HEK293 (cell line): Measurements from ENCODE around the gene NLGN1.

Source experiments
- CTCF ChIA-PET: fragments of 350-600 bp; formaldehyde crosslinking; extraction: SDS; loops from one replicate; lab custom pipeline; 2021; ENCODE audit warnings: antibody characterized with exemption; lab: Yijun Ruan, JAX
- POLR2A ChIA-PET: fragments of 300-600 bp; formaldehyde crosslinking; extraction: SDS; loops from one replicate; lab custom pipeline; 2020; ENCODE audit warnings: antibody characterized with exemption, inconsistent platforms; lab: Yijun Ruan, JAX
- H3K27ac ChIP-seq: fragments of 200-500 bp; sonication (Bioruptor generic); 2 replicates; pipeline ENCODE4 v1.5.1; 2014; ENCODE audit warnings: low read depth, low read length, control low read depth, inconsistent platforms; ENCODE audit errors: extremely low read depth
- H3K36me3 ChIP-seq, 2 experiments: fragments of 200-500 bp in 1 of 2; sonication (Bioruptor generic) in 1 of 2; 1 replicate in 1 of 2; 2 replicates in 1 of 2; pipeline ENCODE4 v1.5.1; 2014 to 2017; ENCODE audit warnings: inconsistent platforms in 2 of 2, low read length in 2 of 2; ENCODE audit not compliant: control insufficient read depth in 2 of 2, insufficient read depth in 1 of 2
- H3K4me1 ChIP-seq: fragments of 200-500 bp; sonication (Bioruptor generic); 2 replicates; pipeline ENCODE4 v1.5.1; 2014; ENCODE audit warnings: mild to moderate bottlenecking, low read length, inconsistent platforms; ENCODE audit not compliant: control insufficient read depth, insufficient read depth
- H3K4me3 ChIP-seq: 2 replicates; pipeline ENCODE4 v1.5.1; 2011; ENCODE audit warnings: low read depth, mild to moderate bottlenecking, control low read depth, low read length, moderate library complexity
- H3K9me3 ChIP-seq: fragments of 200-500 bp; sonication (Bioruptor generic); 2 replicates; pipeline ENCODE4 v1.5.1; 2014; ENCODE audit warnings: low read depth, low read length, inconsistent platforms; ENCODE audit not compliant: control insufficient read depth, insufficient read depth
- HOXC10 ChIP-seq: sonication (generic); formaldehyde crosslinking; IDR thresholded peaks from 2 replicates; pipeline ENCODE4 v1.8.1; 2023; ENCODE audit warnings: mild to moderate bottlenecking, missing genetic modification reagents
- MZF1 ChIP-seq: fragments of 450-650 bp; formaldehyde crosslinking; IDR thresholded peaks from 2 replicates; pipeline ENCODE4 v1.5.1; 2017; ENCODE audit warnings: missing biosample characterization, missing genetic modification characterization, borderline replicate concordance
- OVOL3 ChIP-seq: fragments of 450-650 bp; formaldehyde crosslinking; IDR thresholded peaks from 2 replicates; pipeline ENCODE4 v1.5.1; 2016; ENCODE audit warnings: missing biosample characterization, missing genetic modification characterization
- PRDM1 ChIP-seq: fragments of 450-650 bp; formaldehyde crosslinking; IDR thresholded peaks from 2 replicates; pipeline ENCODE4; 2016; ENCODE audit warnings: missing biosample characterization, missing genetic modification characterization
- RBAK ChIP-seq: fragments of 450-650 bp; formaldehyde crosslinking; IDR thresholded peaks from 2 replicates; pipeline ENCODE4 v1.5.1; 2016; ENCODE audit warnings: missing biosample characterization, missing genetic modification characterization
- SP7 ChIP-seq: fragments of 450-650 bp; formaldehyde crosslinking; IDR thresholded peaks from 2 replicates; pipeline ENCODE4 v1.5.1; 2016; ENCODE audit warnings: missing biosample characterization, missing genetic modification characterization
- ZBTB11 ChIP-seq: fragments of 450-650 bp; formaldehyde crosslinking; conservative IDR thresholded peaks from 2 replicates; pipeline ENCODE4 v1.5.1; 2016; ENCODE audit warnings: low read depth, missing biosample characterization, missing genetic modification characterization
- ZBTB8A ChIP-seq: fragments of 450-650 bp; formaldehyde crosslinking; IDR thresholded peaks from 2 replicates; pipeline ENCODE4 v1.5.1; 2016; ENCODE audit warnings: missing biosample characterization, missing genetic modification characterization
- ZFHX2 ChIP-seq: fragments of 450-650 bp; formaldehyde crosslinking; conservative IDR thresholded peaks from 2 replicates; pipeline ENCODE4 v1.5.1; 2016; ENCODE audit warnings: missing biosample characterization, missing genetic modification characterization
- ZNF121 ChIP-seq: fragments of 450-650 bp; formaldehyde crosslinking; IDR thresholded peaks from 2 replicates; pipeline ENCODE4 v1.5.1; 2016; ENCODE audit warnings: missing biosample characterization, missing genetic modification characterization
- ZNF26 ChIP-seq: fragments of 450-650 bp; formaldehyde crosslinking; IDR thresholded peaks from 2 replicates; pipeline ENCODE4 v1.5.1; 2016; ENCODE audit warnings: missing biosample characterization, missing genetic modification characterization
- ZNF362 ChIP-seq: fragments of 450-650 bp; formaldehyde crosslinking; IDR thresholded peaks from 2 replicates; pipeline ENCODE4 v1.5.1; 2016; ENCODE audit warnings: missing biosample characterization, missing genetic modification characterization
- ZNF48 ChIP-seq: fragments of 450-650 bp; formaldehyde crosslinking; IDR thresholded peaks from 2 replicates; pipeline ENCODE4 v1.5.1; 2016; ENCODE audit warnings: missing biosample characterization, missing genetic modification characterization
- ZNF518A ChIP-seq: fragments of 450-650 bp; formaldehyde crosslinking; conservative IDR thresholded peaks from 2 replicates; pipeline ENCODE4 v1.5.1; 2016; ENCODE audit warnings: low read depth, missing biosample characterization, missing genetic modification characterization
- ZNF544 ChIP-seq: fragments of 450-650 bp; formaldehyde crosslinking; IDR thresholded peaks from 2 replicates; pipeline ENCODE4 v1.5.0; 2017; ENCODE audit warnings: missing biosample characterization, missing genetic modification characterization
- ZNF549 ChIP-seq: fragments of 450-650 bp; IDR thresholded peaks from 2 replicates; pipeline ENCODE4 v1.5.1; 2018; ENCODE audit warnings: missing biosample characterization, missing genetic modification characterization, mild to moderate bottlenecking, inconsistent platforms, moderate library complexity
- ZNF629 ChIP-seq: fragments of 450-650 bp; formaldehyde crosslinking; IDR thresholded peaks from 2 replicates; pipeline ENCODE4 v1.5.1; 2017; ENCODE audit warnings: missing biosample characterization, missing genetic modification characterization
- ZNF658 ChIP-seq: fragments of 450-650 bp; formaldehyde crosslinking; IDR thresholded peaks from 2 replicates; pipeline ENCODE4; 2016; ENCODE audit warnings: missing biosample characterization, missing genetic modification characterization
- ZNF76 ChIP-seq: fragments of 450-650 bp; formaldehyde crosslinking; IDR thresholded peaks from 2 replicates; pipeline ENCODE4; 2016; ENCODE audit warnings: low read depth, missing biosample characterization, missing genetic modification characterization, borderline replicate concordance
- ZNF777 ChIP-seq: fragments of 450-650 bp; formaldehyde crosslinking; IDR thresholded peaks from 2 replicates; pipeline ENCODE4 v1.5.1; 2017; ENCODE audit warnings: missing biosample characterization, missing genetic modification characterization, borderline replicate concordance
- ZSCAN4 ChIP-seq: fragments of 450-650 bp; formaldehyde crosslinking; IDR thresholded peaks from 2 replicates; pipeline ENCODE4 v1.5.1; 2017; ENCODE audit warnings: missing biosample characterization, missing genetic modification characterization

Gene NLGN1

GRCh38 chr3:174216946-174217718, 819.6 kb downstream of the NLGN1 start:
- Histone ChIP-seq H3K4me1 (no peaks in the 10 kb centered on the region), H3K9me3 (no peaks in the 10 kb centered on the region), H3K27ac (no peak overlapping the region), H3K36me3 (no peaks in the 10 kb centered on the region), H3K4me3 (no peak overlapping the region)
- CTCF ChIA-PET = interaction anchor here (0.5 kb wide), 1 partner anchor 47 kb away, joined by 4 read pairs; no protein-coding TSS in a partner anchor
- TF ChIP-seq ZNF544 (tag by site-specific recombination) (no peak), MZF1 (tag by site-specific recombination) (peak; percentile 58; the same call in 1 of the 2 replicates), ZBTB8A (tag by site-specific recombination) (no peak), ZNF629 (tag by site-specific recombination) (0 out of 2 replicates have a peak, but pooled peaks have one; percentile 18), ZNF121 (no peak), ZNF549 (tag by site-specific recombination) (peak; percentile 53; the same call in 1 of the 2 replicates), ZNF518A (tag by site-specific recombination) (no peak), ZNF48 (tag by site-specific recombination) (no peak)
- POLR2A ChIA-PET = no interaction called here

- CTCF ChIA-PET = interaction anchor here (0.5 to 0.7 kb wide), 4 partner anchors 48 to 1052 kb away, joined by 3 to 6 read pairs (median 4); no protein-coding TSS in a partner anchor
- POLR2A ChIA-PET = no interaction called here
- Histone ChIP-seq H3K9me3 (no peaks in the 10 kb centered on the region), H3K4me1 (no peaks in the 10 kb centered on the region), H3K27ac (no peak overlapping the region), H3K4me3 (no peak overlapping the region), H3K36me3 (no peaks in the 10 kb centered on the region)
- TF ChIP-seq HOXC10 (CRISPR knock-in tag) (no peak), PRDM1 (tag by site-specific recombination) (no peak), ZFHX2 (tag by site-specific recombination) (no peak), ZBTB11 (tag by site-specific recombination) (no peak), ZNF26 (no peak), ZNF777 (tag by site-specific recombination) (no peak), ZNF658 (no peak), ZNF76 (no peak), ZNF549 (tag by site-specific recombination) (no peak), RBAK (tag by site-specific recombination) (no peak), OVOL3 (no peak), ZNF362 (tag by site-specific recombination) (no peak), SP7 (tag by site-specific recombination) (no peak), ZSCAN4 (tag by site-specific recombination) (no peak)
Observed at GRCh38 chr3:174218016-174218415, 820.5 kb downstream of the NLGN1 start.
